Adrenal gland (tissue), 5 donors: ENCODE data around the gene ARHGEF11.

Source experiments
- POLR2A ChIP-seq, 2 donors: fragments of 450-650 bp; IDR thresholded peaks; one replicate each; pipeline ENCODE4 v1.6.1; 2017; ENCODE audit warnings: antibody characterized with exemption in 2 of 2, mild to moderate bottlenecking in 2 of 2, moderate library complexity in 1 of 2
- TF ChIP-seq, protein P1 (sequence below), 6 experiments: fragments of 450-650 bp in 4 of 6; fragments of 200-600 bp in 2 of 6; sonication (generic) in 1 of 6; IDR thresholded peaks; 1 replicate in 5 of 6; 2 replicates in 1 of 6; pipeline versions ENCODE4 v1.5.1 to v1.8.0; 2016 to 2021; ENCODE audit warnings: antibody characterized with exemption in 6 of 6, mild to moderate bottlenecking in 2 of 6, moderate library complexity in 1 of 6
- donor health status: DM: no; HTN: no; CAD: no.

- TF ChIP-seq, protein P1, sequence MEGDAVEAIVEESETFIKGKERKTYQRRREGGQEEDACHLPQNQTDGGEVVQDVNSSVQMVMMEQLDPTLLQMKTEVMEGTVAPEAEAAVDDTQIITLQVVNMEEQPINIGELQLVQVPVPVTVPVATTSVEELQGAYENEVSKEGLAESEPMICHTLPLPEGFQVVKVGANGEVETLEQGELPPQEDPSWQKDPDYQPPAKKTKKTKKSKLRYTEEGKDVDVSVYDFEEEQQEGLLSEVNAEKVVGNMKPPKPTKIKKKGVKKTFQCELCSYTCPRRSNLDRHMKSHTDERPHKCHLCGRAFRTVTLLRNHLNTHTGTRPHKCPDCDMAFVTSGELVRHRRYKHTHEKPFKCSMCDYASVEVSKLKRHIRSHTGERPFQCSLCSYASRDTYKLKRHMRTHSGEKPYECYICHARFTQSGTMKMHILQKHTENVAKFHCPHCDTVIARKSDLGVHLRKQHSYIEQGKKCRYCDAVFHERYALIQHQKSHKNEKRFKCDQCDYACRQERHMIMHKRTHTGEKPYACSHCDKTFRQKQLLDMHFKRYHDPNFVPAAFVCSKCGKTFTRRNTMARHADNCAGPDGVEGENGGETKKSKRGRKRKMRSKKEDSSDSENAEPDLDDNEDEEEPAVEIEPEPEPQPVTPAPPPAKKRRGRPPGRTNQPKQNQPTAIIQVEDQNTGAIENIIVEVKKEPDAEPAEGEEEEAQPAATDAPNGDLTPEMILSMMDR (IDR thresholded peaks at IDR 0.05), result no peak
- no peak for TF ChIP-seq POLR2A (IDR thresholded peaks at IDR 0.05)
These were observed 89.2 kb downstream of the ARHGEF11 start for GRCh38 chr1:156956333-156956732.
